Measurements from ENCODE around the gene AKR7A2.

GRCh38 chr1:19287436-19288185, 24.3 kb downstream of the AKR7A2 start:
- TF ChIP-seq CTCF (conservative IDR thresholded peaks at IDR 0.05 in 1 of 2, IDR thresholded peaks at IDR 0.05 in 1 of 2; ENCODE audit: low read depth in 1 of 2, low read length in 2 of 2) (no peak), EZH2 (IDR thresholded peaks at IDR 0.05; ENCODE audit: low read length, missing control alignments) (no peak)

All from fibroblast of lung (primary cell).